ENCODE results near the gene CORO6. TPM values are rescaled to one million over a fixed set of nuclear protein-coding genes. Genes with fewer than 3 reads are reported as not detected.

CORO6 gene
- total RNA-seq, 1 donor from 2014 or later, result 7.1 TPM

GRCh38 chr17:29591737-29592608 lies 30.7 kb downstream of the CORO6 start:
- peak; percentile 95 for DNase-seq (ENCODE audit: low spot score)

- DNase-seq (ENCODE audit: low spot score), result no peak
Measured at GRCh38 chr17:29591146-29591736, 31.5 kb downstream of the CORO6 start.

GRCh38 chr17:29590411-29591145 lies 32.1 kb downstream of the CORO6 start:
- DNase-seq (ENCODE audit: low spot score), result no peak

- DNase-seq (ENCODE audit: low spot score), result no peak
Measured at GRCh38 chr17:29589524-29590410, 32.9 kb downstream of the CORO6 start, which contains the start of gene GIT1. GIT1 (minus strand) TSS chr17:29589648; CDS start chr17:29589378, 270 bp downstream.

- DNase-seq (ENCODE audit: low spot score), result no peak
Measured at GRCh38 chr17:29588562-29589411, 33.9 kb downstream of the CORO6 start.

- no peak for DNase-seq (ENCODE audit: low spot score)
Measured at GRCh38 chr17:29588017-29588561, 34.6 kb downstream of the CORO6 start.

- DNase-seq (ENCODE audit: low spot score), result no peak
Measured at GRCh38 chr17:29587591-29587990, 35.1 kb downstream of the CORO6 start.

- DNase-seq (ENCODE audit: low spot score), result no peak
Measured at GRCh38 chr17:29586676-29587469, 35.8 kb downstream of the CORO6 start.

- no peak for DNase-seq (ENCODE audit: low spot score)
Measured at GRCh38 chr17:29585080-29585751, 37.5 kb downstream of the CORO6 start.

- no peak for DNase-seq (ENCODE audit: low spot score)
Measured at GRCh38 chr17:29584452-29585079, 38.1 kb downstream of the CORO6 start.

- no peak for DNase-seq (ENCODE audit: low spot score)
Measured at GRCh38 chr17:29583324-29584248, 39.1 kb downstream of the CORO6 start.

- DNase-seq (ENCODE audit: low spot score), result no peak
Measured at GRCh38 chr17:29582772-29583171, 39.9 kb downstream of the CORO6 start.

GRCh38 chr17:29582254-29582765 lies 40.4 kb downstream of the CORO6 start:
- no peak for DNase-seq (ENCODE audit: low spot score)

- DNase-seq (ENCODE audit: low spot score), result no peak
Measured at GRCh38 chr17:29581583-29582253, 41.0 kb downstream of the CORO6 start.

GRCh38 chr17:29579866-29580771 lies 42.6 kb downstream of the CORO6 start:
- DNase-seq (ENCODE audit: low spot score), result no peak

All from mesenteric fat pad (tissue), 1 donor.